Mucosa of descending colon (tissue), 3 donors: ENCODE measurements around the gene CLEC4A. TPM values are rescaled to one million over a fixed set of nuclear protein-coding genes. Genes with fewer than 3 reads are reported as not detected.
"Not testable (repeated sequence)": the region's sequence is repeated elsewhere in the genome, so short reads cannot be mapped to it uniquely, and the experiment has no call there.

Source experiments
- ATAC-seq: fragments of 200-7000 bp; cut with Tn5 transposase; one replicate; pipeline ENCODE4 v1.9.1; 2020; ENCODE audit warnings: mild to moderate bottlenecking, moderate library complexity
- DNase-seq, 3 donors: peaks; one replicate each; pipeline ENCODE4 v3.0.0-alpha.2; 2020
- H3K36me3 ChIP-seq: fragments of 200-600 bp; one replicate; pipeline ENCODE4 v1.8.0; 2021; ENCODE audit warnings: low read depth, mild to moderate bottlenecking
- H3K4me1 ChIP-seq: fragments of 200-600 bp; one replicate; pipeline ENCODE4 v1.8.0; 2021; ENCODE audit warnings: low read depth, mild to moderate bottlenecking
- H3K4me3 ChIP-seq: fragments of 200-600 bp; one replicate; pipeline ENCODE4 v1.8.0; 2021; ENCODE audit warnings: mild to moderate bottlenecking
- H3K9me3 ChIP-seq: fragments of 200-600 bp; one replicate; pipeline ENCODE4 v1.8.0; 2021; ENCODE audit warnings: mild to moderate bottlenecking
- intact Hi-C, 2 donors: fragments of 100-400 bp; cut with DNase I in 1 of 2; cut with micrococcal nuclease in 1 of 2; formaldehyde crosslinking; loops; one replicate each; pipeline versions ENCODE4 v1.11.0 to v1.11.1; 2022; cut with DNase I, micrococcal nuclease
- total RNA-seq, 3 donors: library from RNA; stranded (reverse); fragmentation: NEBNext Ultra II Directional in 2 of 3; extraction: Animal tissue kit (Norgen Biotek cat#: 25700) in 2 of 3; gene quantifications; one replicate each; pipeline versions ENCODE4 v1.2.1 to v1.2.4, GENCODE V29; 2021 to 2023
- TF ChIP-seq, protein P1 (sequence below): fragments of 200-600 bp; IDR thresholded peaks from one replicate; pipeline ENCODE4 v1.8.0; 2022; ENCODE audit warnings: antibody characterized with exemption, mild to moderate bottlenecking
- donor health status: DM: no; HTN: no; CAD: no; lungs with moderate emphysema.
- donor health status: DM: no; HTN: no; CAD: no.
- donor health status: DM: no; HTN: yes; CAD: no.

The CLEC4A gene
- total RNA-seq, 3 donors from 2014 or later, result 0.70 to 1.1 (median 1.0) TPM

DNA sequence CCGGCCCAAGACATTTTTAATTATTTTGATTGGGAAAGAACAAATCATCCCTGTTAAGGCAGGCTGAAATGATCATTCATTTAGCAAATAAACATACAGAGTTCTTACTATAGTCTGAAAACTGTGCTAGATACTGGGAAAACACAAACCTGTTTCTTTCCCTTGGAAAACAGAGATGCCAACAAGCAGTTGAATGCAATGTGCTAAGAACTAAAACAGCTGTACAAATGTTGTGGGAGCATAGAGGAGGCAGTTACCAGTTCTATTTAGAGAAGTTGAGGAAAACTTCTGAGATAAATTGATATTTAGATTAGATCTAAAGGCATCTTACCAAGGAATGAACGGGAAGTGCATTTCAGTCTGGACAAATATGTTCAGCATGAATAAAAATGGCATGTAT, 44.5 kb upstream of the CLEC4A start:
- TF ChIP-seq, protein P1, sequence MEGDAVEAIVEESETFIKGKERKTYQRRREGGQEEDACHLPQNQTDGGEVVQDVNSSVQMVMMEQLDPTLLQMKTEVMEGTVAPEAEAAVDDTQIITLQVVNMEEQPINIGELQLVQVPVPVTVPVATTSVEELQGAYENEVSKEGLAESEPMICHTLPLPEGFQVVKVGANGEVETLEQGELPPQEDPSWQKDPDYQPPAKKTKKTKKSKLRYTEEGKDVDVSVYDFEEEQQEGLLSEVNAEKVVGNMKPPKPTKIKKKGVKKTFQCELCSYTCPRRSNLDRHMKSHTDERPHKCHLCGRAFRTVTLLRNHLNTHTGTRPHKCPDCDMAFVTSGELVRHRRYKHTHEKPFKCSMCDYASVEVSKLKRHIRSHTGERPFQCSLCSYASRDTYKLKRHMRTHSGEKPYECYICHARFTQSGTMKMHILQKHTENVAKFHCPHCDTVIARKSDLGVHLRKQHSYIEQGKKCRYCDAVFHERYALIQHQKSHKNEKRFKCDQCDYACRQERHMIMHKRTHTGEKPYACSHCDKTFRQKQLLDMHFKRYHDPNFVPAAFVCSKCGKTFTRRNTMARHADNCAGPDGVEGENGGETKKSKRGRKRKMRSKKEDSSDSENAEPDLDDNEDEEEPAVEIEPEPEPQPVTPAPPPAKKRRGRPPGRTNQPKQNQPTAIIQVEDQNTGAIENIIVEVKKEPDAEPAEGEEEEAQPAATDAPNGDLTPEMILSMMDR, result no peak
- no peak for ATAC-seq

DNA sequence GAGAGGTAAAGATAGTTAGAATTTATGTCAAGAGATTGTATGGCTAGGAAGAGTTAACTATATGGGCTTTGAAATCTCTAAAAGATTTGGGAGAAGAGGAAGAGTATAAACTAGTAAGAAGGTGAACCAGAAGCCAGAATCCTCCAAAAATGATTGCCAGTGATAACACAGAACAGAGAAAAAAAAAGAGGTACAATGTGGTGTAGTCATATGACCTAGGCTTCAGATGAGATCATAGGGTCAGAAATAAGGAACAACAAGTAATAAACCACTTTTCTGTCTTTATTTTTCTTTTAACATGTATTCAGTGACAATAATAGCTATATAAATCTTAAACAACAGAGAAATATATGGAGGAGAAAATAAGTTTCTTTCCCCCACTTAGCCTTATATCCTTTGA, 43.3 kb upstream of the CLEC4A start:
- no peaks in the 10 kb centered on the region for H3K9me3 ChIP-seq
- H3K4me3 ChIP-seq, result no peak overlapping the region
- peaks cover 11% of the 10 kb centered on the region for H3K4me1 ChIP-seq
- H3K36me3 ChIP-seq, result no peaks in the 10 kb centered on the region
- no peak for DNase-seq
- TF ChIP-seq, protein P1, result no peak
- no peak for ATAC-seq
- intact Hi-C loops, result no loop called here

More for the DNA sequence above, 44.5 kb upstream of the CLEC4A start:
- intact Hi-C loops, result no loop called here
- peaks cover 9% of the 10 kb centered on the region for H3K4me1 ChIP-seq
- no peaks in the 10 kb centered on the region for H3K9me3 ChIP-seq
- H3K36me3 ChIP-seq, result no peaks in the 10 kb centered on the region
- DNase-seq, result no peak
- no peak overlapping the region for H3K4me3 ChIP-seq

DNA sequence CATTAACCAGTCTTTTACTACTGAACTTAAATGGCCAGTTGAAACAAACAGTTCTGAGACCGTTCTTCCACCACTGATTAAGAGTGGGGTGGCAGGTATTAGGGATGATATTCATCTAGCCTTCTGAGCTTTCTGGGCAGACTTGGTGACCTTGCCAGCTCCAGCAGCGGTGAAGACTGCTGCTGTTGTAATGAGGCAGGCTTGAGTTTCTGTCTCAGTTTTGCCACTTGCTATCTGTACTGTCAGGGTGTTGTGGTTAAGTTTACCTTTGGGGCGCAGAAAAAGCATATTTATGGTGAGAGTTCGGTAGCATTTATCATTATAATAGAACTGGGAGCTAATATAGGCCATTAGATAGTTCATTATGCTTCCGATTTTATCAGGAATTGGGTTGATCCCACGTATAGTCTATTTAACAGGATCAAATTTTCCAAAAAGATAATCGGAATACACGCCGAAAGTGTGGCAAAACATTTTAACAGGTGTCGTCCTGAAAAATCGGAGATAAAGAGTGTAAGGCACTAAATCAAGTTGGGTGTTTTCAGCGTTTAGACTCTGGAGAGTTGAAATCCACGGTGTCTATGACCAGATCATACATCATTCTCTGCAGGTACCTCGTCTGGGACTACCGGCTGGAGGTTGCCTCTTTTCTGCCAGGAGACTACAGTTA, 42.0 kb upstream of the CLEC4A start:
- peak; percentile 57 for ATAC-seq
- DNase-seq, result peak in 1 of 3 donors; percentile 40
- intact Hi-C loops, result no loop called here

DNA sequence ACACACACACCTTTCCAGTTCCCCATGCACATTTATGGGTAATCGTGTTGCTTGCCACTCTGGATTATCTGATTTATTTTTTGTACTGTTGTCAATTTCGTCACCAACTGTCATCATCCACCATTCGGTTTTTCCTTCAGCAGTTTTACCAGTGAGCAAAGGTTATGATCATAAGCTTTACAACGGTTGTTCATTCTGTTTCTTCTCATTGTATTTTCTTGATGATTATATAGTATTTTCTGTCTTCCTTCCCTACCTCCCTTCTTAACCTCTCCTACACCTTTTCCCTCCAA, 40.7 kb upstream of the CLEC4A start:
- DNase-seq, result no peak
- H3K9me3 ChIP-seq, result no peaks in the 10 kb centered on the region
- TF ChIP-seq, protein P1, result no peak
- no peak overlapping the region for H3K4me3 ChIP-seq
- no peak for ATAC-seq
- intact Hi-C loops, result no loop called here
- H3K4me1 ChIP-seq, result peaks cover 11% of the 10 kb centered on the region
- H3K36me3 ChIP-seq, result no peaks in the 10 kb centered on the region

More for the DNA sequence above, 42.0 kb upstream of the CLEC4A start:
- H3K4me1 ChIP-seq, result peaks cover 11% of the 10 kb centered on the region
- no peaks in the 10 kb centered on the region for H3K9me3 ChIP-seq
- TF ChIP-seq, protein P1, result no peak
- no peaks in the 10 kb centered on the region for H3K36me3 ChIP-seq
- H3K4me3 ChIP-seq, result peak overlapping the region; percentile 58

DNA sequence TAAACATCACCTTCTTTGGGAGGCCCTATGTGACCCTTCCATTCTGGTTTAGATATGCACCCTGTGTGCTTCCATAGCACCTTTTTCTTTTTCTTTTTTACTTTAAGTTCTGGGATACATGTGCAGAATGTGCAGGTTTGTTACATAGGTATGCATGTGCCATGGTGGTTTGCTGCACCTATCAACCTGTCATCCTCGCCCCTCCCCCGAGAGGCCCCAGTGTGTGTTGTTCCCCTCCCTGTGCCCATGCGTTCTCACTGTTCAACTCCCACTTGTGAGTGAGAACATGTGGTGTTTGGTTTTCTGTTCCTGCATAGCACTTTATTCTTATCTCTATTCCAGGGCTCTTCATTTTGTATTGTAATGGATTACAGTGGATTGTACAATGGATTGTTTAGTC, 39.1 kb upstream of the CLEC4A start:
- H3K4me3 ChIP-seq, ATAC-seq, H3K36me3 ChIP-seq, intact Hi-C loops, H3K9me3 ChIP-seq, DNase-seq: not testable (repeated sequence)
- H3K4me1 ChIP-seq, result peaks cover 11% of the 10 kb centered on the region

DNA sequence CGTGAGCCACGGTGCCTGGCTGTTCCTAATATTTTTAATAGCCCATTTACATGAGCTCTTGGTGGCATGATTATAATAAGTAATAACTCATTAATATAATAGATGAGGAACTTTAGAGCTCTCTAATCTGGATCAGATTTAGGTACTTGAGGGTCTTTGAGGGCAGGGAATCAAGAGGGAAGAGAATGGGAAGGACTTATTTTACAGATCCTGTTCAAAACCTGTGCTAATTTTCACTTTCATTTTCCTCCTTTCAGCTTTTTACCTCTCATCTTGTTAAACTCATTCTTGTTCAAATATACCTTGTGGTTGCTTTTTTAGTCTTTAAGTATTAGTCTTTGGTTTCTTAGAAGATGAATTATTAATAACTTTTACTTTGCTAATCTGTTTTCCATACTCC, 35.8 kb upstream of the CLEC4A start:
- H3K36me3 ChIP-seq, result peaks cover 3% of the 10 kb centered on the region
- H3K4me1 ChIP-seq, result peaks cover 11% of the 10 kb centered on the region
- DNase-seq (no peak), ATAC-seq (no peak)
- no peaks in the 10 kb centered on the region for H3K9me3 ChIP-seq
- TF ChIP-seq, protein P1, result no peak
- H3K4me3 ChIP-seq, result no peak overlapping the region
- intact Hi-C loops, result no loop called here
